Measurements from ENCODE around the gene ADAMTS20.
A peak's percentile ranks its signal among the peaks of the same experiment; 100 is the strongest.

- TF ChIP-seq E2F1 (CRISPR knock-in tag; IDR thresholded peaks at IDR 0.05) (no peak), PREB (CRISPR knock-in tag; IDR thresholded peaks at IDR 0.05; ENCODE audit: borderline replicate concordance) (no peak), CTCF (IDR thresholded peaks at IDR 0.05) (no peak), MAX (CRISPR knock-in tag; IDR thresholded peaks at IDR 0.05) (peak; percentile 55), SMAD3 (CRISPR knock-in tag; IDR thresholded peaks at IDR 0.05; ENCODE audit: borderline replicate concordance) (no peak), IRF1 (CRISPR knock-in tag; IDR thresholded peaks at IDR 0.05) (no peak), ATF3 (CRISPR knock-in tag; conservative IDR thresholded peaks at IDR 0.05) (no peak)
Observed at GRCh38 chr12:43551279-43551970, 578 bp downstream of the ADAMTS20 start.

All from WTC11 (cell line).